ENCODE results near the gene JPT1. TPM values are rescaled to one million over a fixed set of nuclear protein-coding genes. Genes with fewer than 3 reads are reported as not detected.
A peak's percentile ranks its signal among the peaks of the same experiment; 100 is the strongest.

The JPT1 gene
- total RNA-seq, 1 experiment from 2014 or later: 265 TPM

- Histone ChIP-seq H3K27me3 (ENCODE audit: insufficient read depth, low read length) (no peaks in the 10 kb centered on the region), H3K79me1 (ENCODE audit: insufficient read depth, low read depth, low read length, poor library complexity, severe bottlenecking) (peaks cover under 1% of the 10 kb centered on the region), H3K23ac (ENCODE audit: insufficient read length, low read depth, low read length) (no peak overlapping the region), H4K20me1 (ENCODE audit: control insufficient read depth, insufficient read depth, insufficient read length) (no peaks in the 10 kb centered on the region), H3K56ac (ENCODE audit: insufficient read length, low read depth, low read length) (no peak overlapping the region), H4K8ac (replicated peaks; ENCODE audit: insufficient read length, low read depth, low read length) (no peak overlapping the region), H3K18ac (ENCODE audit: insufficient read length, low read depth, low read length) (no peak overlapping the region), H2AFZ (ENCODE audit: low read length) (no peak overlapping the region), H3K23me2 (ENCODE audit: insufficient read length, low read depth, low read length, poor library complexity, severe bottlenecking) (peaks cover 7% of the 10 kb centered on the region), H2BK5ac (ENCODE audit: insufficient read length, low read length) (no peak overlapping the region), H3K27ac (ENCODE audit: insufficient read length, low read depth, low read length) (no peak overlapping the region), H3K9me3 (ENCODE audit: control insufficient read depth, low read depth, low read length) (no peaks in the 10 kb centered on the region), H4K5ac (ENCODE audit: insufficient read length, low read depth, low read length) (no peak overlapping the region), H3K9ac (ENCODE audit: extremely low read depth, insufficient read length, low read length) (peak overlapping the region; percentile 3), H3T11ph (ENCODE audit: low read length) (no peak overlapping the region), H4K91ac (ENCODE audit: insufficient read length, low read depth, low read length) (no peak overlapping the region), H2BK15ac (ENCODE audit: low read depth, low read length) (no peak overlapping the region), H3K4ac (ENCODE audit: low read depth, low read length) (no peak overlapping the region), H2BK20ac (ENCODE audit: low read depth, low read length, poor library complexity, severe bottlenecking) (no peak overlapping the region), H3K4me1 (ENCODE audit: insufficient read depth, low read length) (no peaks in the 10 kb centered on the region), H2BK12ac (ENCODE audit: insufficient read length, low read depth, low read length) (no peak overlapping the region), H3K4me2 (ENCODE audit: insufficient read depth, insufficient read length, low read length) (peak overlapping the region; percentile 50), H3K79me2 (ENCODE audit: insufficient read depth, low read length) (no peaks in the 10 kb centered on the region), H2AK5ac (ENCODE audit: insufficient read length, low read length) (no peak overlapping the region), H3K14ac (ENCODE audit: insufficient read depth, low read length) (no peak overlapping the region), H2BK120ac (ENCODE audit: low read depth, low read length, poor library complexity, severe bottlenecking) (no peak overlapping the region)
- H3K4me1 Mint-ChIP-seq: peaks cover 26 to 29% of the 10 kb centered on the region in 2 experiments
- H3K27me3 Mint-ChIP-seq (ENCODE audit: low read depth): peaks cover 5% of the 10 kb centered on the region
- WGBS (ENCODE audit: extremely low coverage, insufficient read length, low lambda C conversion rate): no CpG with 5 or more reads among the region's 40 CpGs
- H3K36me3 Mint-ChIP-seq (ENCODE audit: insufficient read depth in 1 of 3, low read depth in 3 of 3): peaks cover 9 to 26% (median 23%) of the 10 kb centered on the region in 3 experiments; a peak in 6 of 7 replicates
- H3K9me3 Mint-ChIP-seq: no peaks in the 10 kb centered on the region
- DNase-seq: peak; percentile 76
- TF ChIP-seq, protein P1, sequence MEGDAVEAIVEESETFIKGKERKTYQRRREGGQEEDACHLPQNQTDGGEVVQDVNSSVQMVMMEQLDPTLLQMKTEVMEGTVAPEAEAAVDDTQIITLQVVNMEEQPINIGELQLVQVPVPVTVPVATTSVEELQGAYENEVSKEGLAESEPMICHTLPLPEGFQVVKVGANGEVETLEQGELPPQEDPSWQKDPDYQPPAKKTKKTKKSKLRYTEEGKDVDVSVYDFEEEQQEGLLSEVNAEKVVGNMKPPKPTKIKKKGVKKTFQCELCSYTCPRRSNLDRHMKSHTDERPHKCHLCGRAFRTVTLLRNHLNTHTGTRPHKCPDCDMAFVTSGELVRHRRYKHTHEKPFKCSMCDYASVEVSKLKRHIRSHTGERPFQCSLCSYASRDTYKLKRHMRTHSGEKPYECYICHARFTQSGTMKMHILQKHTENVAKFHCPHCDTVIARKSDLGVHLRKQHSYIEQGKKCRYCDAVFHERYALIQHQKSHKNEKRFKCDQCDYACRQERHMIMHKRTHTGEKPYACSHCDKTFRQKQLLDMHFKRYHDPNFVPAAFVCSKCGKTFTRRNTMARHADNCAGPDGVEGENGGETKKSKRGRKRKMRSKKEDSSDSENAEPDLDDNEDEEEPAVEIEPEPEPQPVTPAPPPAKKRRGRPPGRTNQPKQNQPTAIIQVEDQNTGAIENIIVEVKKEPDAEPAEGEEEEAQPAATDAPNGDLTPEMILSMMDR (conservative IDR thresholded peaks at IDR 0.05): no peak
- H3K27ac Mint-ChIP-seq: peak overlapping the region in 1 of 3 experiments; percentile 49; a peak in 3 of 7 replicates
- H3K4me3 Mint-ChIP-seq: peak overlapping the region; percentile 90 to 93
Measured at GRCh38 chr17:75110234-75110937, 43.9 kb downstream of the JPT1 start.

All from H9 (cell line).